HG03175 (cell line): Measurements from ENCODE around the gene TCF3.
"Not testable (repeated sequence)": the region's sequence is repeated elsewhere in the genome, so short reads cannot be mapped to it uniquely, and the experiment has no call there.

Experiments used
- ATAC-seq: cut with Tn5 transposase; IDR thresholded peaks from one replicate; pipeline ENCODE4 v1.9.1; 2021; ENCODE audit warnings: mild to moderate bottlenecking, moderate library complexity; ENCODE audit not compliant: unreplicated experiment

Gene TCF3

DNA sequence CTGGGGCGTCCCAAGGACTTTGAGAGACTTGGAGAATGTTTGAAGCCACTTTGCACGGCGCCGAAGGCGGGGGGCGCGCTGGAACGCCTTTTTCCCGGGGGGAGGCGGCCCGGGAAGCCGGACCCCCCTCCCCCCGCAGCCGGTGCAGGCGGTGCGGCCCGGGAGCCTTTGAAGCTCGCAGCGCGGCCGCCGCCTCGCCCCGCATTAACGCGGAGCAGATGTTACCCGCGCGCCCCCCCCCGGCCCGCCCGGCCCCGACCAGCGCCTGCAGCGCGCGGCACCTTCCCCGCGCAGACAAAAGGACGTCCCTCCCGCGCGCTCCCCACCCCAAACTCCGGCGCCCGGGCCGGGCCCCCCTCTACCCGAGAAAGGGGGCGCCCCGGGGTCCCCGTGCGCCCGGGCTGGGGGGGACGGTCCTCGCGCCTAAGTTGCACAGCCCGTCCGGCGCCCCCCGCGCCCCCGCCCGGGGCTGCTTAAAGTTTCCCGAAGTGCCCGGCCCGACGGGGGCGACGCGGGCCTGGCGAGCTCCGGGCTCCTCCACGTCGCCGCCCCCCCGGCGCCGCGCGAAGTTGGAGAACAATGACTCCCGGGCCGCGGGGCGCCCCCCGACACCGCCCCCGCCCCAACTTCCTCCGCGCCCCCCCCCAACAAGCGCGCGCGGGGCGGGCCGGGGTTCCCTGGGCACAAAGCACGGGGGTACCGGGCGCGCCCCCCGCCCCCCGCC is 685 bp downstream of the TCF3 start:
- no peak for ATAC-seq

DNA sequence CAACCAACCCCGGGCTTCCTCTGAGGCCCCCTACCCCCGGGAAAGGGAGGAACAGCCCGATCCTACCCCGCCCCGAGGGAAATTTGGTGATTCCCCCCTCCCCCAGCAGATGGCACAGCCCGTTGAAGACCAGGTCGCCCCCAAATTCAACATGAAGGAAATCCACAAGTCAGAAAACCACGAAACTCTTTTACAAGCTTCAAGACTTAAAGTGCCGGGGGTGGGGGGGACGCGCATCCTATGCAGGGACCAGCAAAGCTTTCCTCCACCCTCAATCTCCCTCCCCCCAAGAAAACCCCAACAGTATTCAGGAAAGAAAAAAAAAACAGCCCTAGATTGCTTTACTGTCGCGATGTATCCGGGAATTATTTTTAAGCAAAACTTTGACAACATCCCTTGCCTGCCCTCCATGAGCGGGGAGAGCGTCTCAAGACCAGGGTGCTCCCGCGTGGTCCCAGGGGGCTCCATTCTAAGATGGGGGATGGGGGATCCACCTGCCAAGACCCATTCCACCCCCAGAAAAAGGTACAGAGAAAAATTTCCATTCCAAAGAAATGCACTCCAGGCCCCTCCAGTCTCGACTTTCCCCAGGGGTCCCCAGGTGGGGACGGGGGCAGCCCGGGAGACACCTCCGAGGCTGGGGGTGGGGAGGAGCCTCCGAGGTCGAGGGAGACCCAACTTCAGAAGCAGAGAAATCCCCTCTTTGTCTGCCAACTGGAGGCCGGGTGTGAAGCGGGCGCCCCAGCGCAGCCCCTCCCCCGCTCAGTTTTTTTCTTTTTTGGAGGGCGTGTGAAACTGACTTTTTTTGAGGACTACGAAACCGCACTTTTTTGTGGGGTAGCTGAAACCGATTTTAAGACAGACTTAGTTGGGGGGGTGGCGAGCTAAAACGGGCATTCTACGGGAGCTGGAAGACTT is 1.5 kb downstream of the TCF3 start:
- no peak for ATAC-seq

DNA sequence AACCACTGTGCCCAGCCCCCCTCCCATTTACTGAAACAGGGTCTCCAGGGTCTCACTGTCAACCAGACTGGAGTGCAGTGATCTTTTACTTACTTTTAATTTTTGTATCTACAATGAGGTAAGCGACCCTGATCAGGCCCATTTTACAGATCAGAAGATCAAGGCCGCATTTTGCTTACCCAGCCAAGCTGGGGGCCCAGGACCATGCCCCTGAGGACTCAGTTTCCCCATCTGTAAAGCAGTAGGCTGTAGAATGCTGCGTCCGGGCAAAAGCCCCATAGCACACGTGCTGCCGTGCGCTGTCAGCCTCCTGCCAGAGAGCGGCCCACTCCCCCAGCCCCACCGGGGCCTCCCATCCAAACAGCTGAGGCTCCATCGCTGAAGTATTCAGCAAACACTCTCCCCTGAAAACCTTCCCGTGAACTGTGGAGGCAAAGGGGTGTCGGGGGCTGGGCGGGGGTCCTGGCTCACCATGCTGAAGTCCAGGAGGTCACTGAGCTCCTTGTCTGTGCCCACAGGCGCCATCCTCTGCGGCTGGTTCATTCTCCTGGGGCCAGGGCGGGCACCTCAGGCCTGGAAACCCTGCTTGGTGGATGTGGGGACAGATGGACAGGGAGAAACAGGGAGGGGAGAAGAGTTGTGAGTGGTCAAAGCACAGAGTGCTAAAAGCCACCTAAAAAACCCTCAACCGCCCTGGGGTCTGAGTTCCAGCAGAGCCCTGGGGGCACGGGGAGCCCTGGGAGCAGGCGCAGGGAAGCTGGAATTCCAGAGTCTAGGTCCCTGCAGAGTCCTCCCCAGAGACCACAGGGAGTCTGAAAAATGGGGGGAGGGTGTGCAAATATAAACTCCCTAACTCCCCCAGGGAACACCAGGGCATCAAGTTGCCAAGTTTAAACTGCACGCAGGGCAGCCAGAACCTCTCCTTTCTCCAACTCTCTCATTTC is 2.4 kb downstream of the TCF3 start:
- no peak for ATAC-seq

DNA sequence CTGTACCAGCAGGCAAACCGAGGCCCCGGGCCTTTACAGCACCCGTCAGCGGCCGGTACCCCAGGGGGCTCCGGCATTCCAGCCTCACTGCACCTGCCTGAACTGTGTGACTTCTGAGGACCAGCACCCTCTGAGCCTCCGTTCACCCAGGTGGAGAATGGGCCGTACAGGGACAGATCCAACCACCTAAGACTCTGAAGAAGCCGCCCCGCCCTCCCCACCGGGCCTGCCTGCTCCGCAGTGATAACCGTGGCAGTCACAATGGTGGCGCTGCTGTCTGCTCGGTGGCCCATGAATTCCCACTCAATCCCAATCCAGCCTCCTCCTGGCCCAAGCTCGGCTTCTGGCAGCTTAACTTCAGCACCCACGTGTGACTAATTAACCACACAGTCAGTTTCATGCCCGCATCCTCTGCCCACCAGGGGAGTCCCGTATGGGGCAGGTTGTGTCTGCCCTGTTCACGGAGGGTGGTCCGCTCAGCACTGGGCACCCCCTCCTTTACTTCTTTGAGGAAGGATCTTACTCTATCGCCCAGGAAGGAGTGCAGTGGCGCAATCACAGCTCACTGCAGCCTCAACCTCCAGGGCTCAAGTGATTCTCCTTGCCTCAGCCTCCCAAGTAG is 3.4 kb downstream of the TCF3 start:
- no peak for ATAC-seq

GRCh38 chr19:1648459-1648849 is 4.0 kb downstream of the TCF3 start:
- ATAC-seq: no peak

GRCh38 chr19:1647501-1648458 is 4.6 kb downstream of the TCF3 start:
- ATAC-seq: no peak

GRCh38 chr19:1646659-1647453 is 5.6 kb downstream of the TCF3 start:
- ATAC-seq: no peak

GRCh38 chr19:1646149-1646548 is 6.3 kb downstream of the TCF3 start:
- no peak for ATAC-seq

DNA sequence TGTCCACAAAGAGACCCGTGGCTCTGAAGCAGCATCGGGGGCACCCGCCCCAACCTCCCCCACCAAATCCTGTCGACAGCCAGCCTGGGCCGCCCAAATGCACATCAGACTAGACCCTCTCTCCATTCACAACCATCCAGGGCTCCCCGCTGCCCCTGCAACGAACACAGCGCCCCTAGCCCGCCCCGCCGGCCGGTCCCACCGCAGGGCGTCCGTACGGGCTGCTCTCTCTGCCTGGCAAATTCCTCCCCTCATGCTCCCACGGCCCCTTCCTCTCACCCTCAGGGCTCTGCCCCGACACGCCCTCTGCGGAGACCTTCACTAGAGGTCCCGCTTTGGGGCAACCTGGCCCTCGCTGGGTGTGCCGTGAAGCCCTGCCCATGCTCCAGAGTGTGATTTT is 7.1 kb downstream of the TCF3 start:
- no peak for ATAC-seq

DNA sequence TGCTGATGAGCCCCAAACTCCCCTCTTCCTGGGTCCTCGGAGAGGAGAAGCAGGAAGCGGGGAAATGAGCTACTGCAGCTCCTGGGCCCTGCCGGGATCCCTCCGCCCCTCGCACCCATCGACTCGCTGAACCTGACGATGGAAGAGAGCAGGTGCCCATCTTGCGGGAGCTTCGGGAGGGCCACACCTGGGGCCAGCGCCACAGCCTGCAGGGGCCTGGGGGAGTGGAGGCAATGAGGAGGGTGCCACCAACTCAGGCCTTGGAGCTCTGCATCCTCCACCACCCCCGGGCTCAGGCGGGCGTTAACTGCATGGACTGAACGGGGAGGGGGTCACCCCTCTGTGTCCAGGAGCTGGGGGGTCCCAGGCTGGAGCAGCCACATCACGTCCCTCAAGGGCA is 8.3 kb downstream of the TCF3 start:
- no peak for ATAC-seq

DNA sequence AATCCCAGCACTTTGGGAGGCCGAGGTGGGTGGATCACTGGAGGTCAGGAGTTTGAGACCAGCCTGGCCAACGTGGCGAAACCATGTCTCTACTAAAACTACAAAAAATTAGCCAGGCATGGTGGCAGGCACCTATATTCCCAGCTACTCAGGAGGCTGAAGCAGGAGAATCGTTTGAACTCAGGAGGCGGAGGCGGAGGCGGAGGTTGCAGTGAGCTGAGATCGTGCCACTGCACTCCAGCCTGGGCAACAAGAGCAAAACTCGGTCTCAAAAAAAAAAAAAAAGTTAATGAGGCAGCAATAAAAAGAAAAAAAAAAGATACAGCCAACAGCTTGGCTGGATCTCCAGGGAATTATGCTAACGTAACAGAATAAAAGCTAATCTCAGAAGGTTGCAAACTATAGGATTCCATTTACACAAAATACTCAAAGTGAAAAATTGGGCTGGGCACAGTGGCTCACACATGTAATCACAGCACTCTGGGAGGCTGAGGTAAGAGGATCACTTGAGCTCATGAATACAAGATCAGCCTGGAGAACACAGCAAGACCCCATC is 11.4 kb downstream of the TCF3 start:
- not testable (repeated sequence) for ATAC-seq

- no peak for ATAC-seq
Observed at GRCh38 chr19:1636325-1637236, 15.8 kb downstream of the TCF3 start.

- no peak for ATAC-seq
Observed at GRCh38 chr19:1634938-1635243, 17.5 kb downstream of the TCF3 start.

DNA sequence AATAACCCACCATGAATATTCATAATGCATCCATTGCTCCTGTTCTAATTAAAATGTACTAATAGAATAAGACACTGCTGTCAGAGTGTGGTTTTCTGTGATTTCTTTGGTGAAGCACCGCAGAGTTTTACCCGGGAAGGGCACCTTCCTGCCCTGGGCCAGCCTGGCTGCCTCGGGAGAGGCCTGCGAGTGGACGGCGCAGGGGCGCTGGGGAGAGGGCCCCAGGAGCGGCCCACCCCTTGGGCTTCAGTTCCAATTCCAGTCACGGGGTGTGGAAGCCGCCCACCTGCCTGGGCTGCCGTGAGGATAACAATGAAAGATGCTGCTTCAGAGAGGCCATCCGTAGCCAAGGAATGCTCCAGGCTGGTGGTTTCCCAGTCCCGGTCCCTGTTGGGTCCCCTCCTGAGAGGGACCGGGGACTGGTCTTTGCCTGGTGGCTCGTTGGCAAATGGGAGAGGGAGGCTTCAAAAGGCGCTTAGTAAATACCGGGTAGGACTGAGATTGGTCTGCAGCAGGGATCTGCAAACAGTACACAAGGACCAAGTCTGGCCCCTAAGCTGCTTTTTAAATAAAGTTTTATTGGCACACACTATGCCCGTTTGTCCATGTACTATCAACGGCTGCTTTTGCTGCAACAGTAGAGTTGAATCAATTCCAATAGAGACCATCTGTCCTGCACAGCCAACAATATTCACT is 18.0 kb downstream of the TCF3 start:
- ATAC-seq: no peak

DNA sequence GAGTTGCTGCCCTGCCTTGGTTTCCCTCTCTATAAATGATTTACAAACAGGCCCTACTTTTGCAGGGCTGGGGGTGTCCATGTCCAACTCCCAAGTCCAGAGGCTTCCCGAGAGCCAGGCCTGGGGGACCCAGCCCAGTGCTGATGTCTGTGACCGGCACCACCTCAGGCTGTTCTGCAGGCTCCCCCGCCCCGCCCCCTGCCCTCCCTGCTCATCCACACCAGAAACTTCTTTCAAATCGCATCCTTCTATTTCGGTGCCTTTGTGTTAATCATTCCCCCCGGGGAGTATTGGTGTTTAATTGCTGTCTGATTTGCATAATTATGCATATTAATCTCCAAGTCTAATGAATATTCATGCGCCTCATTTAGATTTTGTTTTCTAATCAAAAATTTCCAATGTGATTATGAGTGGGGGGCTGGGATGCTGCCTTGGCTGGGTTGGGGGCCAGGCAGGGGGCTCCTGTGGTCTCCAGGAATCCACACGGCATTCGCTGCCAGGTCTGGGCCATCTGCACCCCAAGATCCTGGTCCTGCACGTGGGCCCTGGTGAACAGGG is 19.1 kb downstream of the TCF3 start:
- no peak for ATAC-seq

GRCh38 chr19:1632462-1633268 is 19.8 kb downstream of the TCF3 start:
- no peak for ATAC-seq
